Adipocyte (in vitro differentiated cells): ENCODE data around the gene ME3.

Source experiments
- DNase-seq: peaks from one replicate; pipeline ENCODE4 v3.0.0-alpha.2; 2015; ENCODE audit warnings: low read depth
- H3K27me3 ChIP-seq: replicated peaks from 2 replicates; pipeline ENCODE4 v1.7.0; 2013; ENCODE audit warnings: mild to moderate bottlenecking, low read length, moderate library complexity; ENCODE audit not compliant: control insufficient read depth, insufficient read depth
- H3K36me3 ChIP-seq: 2 replicates; pipeline ENCODE4 v1.7.0; 2013; ENCODE audit warnings: low read length, mild to moderate bottlenecking, moderate library complexity; ENCODE audit not compliant: control insufficient read depth, insufficient read depth, severe bottlenecking
- H3K4me1 ChIP-seq: 2 replicates; pipeline ENCODE4 v1.7.0; 2013; ENCODE audit warnings: mild to moderate bottlenecking, low read length, moderate library complexity; ENCODE audit not compliant: control insufficient read depth, insufficient read depth
- H3K4me3 ChIP-seq: 2 replicates; pipeline ENCODE4 v1.7.0; 2013; ENCODE audit warnings: mild to moderate bottlenecking, low read length, moderate library complexity
- H3K9ac ChIP-seq: 2 replicates; pipeline ENCODE4 v1.7.0; 2013; ENCODE audit warnings: mild to moderate bottlenecking, low read length, moderate library complexity
- H3K9me3 ChIP-seq: 2 replicates; pipeline ENCODE4 v1.7.0; 2013; ENCODE audit warnings: mild to moderate bottlenecking, low read length, moderate library complexity; ENCODE audit not compliant: control insufficient read depth

Gene ME3

DNA sequence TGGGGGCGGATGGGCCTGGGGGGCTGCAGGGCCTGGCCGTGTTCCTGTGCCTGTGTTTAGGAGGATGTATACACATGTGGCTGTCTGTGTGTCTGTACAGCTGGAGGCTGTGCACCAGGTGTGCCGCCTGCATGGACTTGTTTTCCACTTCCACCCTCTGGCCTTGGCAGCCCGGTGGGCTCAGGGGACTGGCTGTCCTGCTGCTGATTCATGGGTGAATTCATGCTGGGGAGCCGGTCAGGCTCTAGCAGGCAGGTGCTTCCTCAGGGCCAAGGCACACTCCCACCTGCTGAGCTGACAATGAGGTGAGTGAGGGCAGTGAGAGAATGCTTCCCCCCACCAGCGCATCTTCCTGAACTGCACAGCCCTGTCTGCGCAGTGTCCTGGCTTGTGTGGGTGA, 209.3 kb downstream of the ME3 start:
- no peaks in the 10 kb centered on the region for H3K9me3 ChIP-seq
- H3K4me1 ChIP-seq = peaks cover 28% of the 10 kb centered on the region
- H3K4me3 ChIP-seq = no peak overlapping the region
- H3K36me3 ChIP-seq = peaks cover 13% of the 10 kb centered on the region
- H3K9ac ChIP-seq = no peak overlapping the region
- no peaks in the 10 kb centered on the region for H3K27me3 ChIP-seq
- no peak for DNase-seq

DNA sequence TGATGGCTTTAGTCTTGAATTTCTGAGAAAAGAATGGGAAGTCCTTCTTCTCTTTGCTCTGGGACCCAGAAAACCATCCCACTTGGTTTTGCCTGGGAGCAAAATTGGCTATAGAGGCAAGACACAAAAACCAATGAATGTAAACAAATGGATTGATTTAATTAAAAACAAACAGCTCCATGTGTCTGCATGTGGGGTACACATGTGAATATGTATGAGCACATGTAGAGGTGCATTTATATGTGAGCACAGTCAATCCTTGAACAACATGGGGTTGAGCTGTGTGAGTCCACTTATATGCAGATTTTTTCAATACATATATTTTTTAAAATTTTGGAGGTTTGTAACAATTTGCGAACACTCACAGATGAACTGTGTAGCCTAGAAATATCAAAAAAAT, 210.5 kb downstream of the ME3 start:
- Histone ChIP-seq H3K36me3 (peaks cover 13% of the 10 kb centered on the region), H3K27me3 (no peaks in the 10 kb centered on the region), H3K4me1 (peaks cover 40% of the 10 kb centered on the region), H3K4me3 (no peak overlapping the region), H3K9ac (no peak overlapping the region), H3K9me3 (no peaks in the 10 kb centered on the region)
- no peak for DNase-seq

DNA sequence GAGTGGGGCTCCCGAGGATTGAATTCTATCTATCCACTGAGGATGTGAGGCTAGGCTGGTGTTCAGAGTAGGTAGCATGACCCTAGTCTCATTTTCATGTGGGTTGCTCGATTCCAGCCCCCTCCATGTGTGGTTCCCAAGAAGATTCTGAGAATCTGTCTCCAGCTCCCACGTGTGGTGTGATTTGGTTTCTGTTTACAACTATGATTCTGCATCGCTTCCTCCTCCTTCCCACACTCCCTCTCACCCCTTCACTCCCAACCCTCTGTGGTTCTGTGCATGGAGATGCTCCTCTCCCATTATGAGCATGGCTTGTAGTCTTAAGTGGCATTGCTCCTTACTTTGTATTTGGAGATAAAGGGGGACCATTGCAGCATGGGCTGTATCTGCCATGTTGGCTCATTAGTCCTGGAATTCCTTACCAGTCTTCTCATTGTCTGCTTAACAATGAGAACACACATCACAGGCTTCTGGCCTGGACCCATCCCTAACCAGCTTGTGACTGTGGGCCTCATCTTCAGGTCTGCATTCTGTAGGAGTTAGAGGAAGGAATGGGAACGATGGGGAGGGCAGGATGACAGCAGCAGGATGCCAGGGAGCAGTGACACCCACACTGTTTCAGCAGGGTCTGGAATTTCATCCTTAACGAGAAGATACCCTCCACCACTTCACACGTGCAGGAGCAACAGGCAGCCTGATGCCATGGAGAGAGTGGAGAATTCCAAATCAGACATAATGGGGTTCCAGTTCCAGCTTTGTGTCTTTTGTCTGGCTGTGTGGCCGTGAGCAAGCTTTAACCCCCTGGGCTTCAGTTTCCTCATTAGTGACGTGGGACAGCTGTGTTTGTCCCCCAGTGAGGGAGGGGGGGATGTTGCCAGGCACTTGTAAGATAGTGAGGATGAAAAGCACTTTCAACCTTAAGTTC, 211.7 kb downstream of the ME3 start:
- Histone ChIP-seq H3K4me1 (peaks cover 42% of the 10 kb centered on the region), H3K9ac (peak overlapping the region; percentile 23), H3K27me3 (no peaks in the 10 kb centered on the region), H3K36me3 (peaks cover 13% of the 10 kb centered on the region), H3K4me3 (no peak overlapping the region), H3K9me3 (no peaks in the 10 kb centered on the region)
- no peak for DNase-seq

DNA sequence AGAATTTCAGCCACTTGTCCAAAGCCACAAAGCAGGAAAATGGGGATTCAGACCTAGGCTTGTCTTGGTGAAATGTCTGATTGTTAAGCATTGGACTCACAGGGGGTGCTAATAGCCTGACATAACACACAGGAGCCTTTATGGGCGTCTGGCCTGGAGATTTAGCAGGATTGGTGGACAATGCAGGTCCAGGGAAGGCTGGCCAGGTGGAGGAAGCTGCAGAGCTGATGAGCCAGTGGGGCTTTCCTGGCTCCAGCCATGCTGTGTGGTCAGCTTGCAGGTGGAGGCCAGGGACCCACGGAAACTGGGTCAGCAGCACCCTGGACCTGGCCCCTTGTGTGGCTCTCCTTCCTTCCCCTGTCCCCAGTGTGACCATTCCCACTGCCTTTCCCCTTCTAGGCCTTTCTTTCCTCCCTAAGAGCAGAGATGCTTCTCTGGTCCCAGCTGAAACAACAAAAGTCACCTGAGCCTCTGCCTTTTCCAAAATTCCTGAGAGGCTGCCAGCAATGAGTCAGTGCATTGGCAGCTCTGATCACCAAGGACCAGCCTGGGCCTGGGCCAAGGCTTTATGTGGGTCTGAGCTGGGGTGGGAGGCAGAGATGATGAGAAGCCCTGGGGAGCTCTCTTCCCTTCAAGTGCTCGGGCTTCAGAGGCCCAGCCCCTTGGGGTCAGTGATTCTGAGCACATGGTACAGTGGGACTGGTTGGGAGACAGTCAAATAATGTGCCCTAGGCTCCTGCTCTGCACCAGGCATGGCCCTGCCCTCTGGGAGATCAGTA, 212.5 kb downstream of the ME3 start:
- H3K4me3 ChIP-seq = no peak overlapping the region
- peaks cover 13% of the 10 kb centered on the region for H3K36me3 ChIP-seq
- DNase-seq = peak; percentile 72
- H3K9me3 ChIP-seq = no peaks in the 10 kb centered on the region
- H3K27me3 ChIP-seq = no peaks in the 10 kb centered on the region
- peak overlapping the region; percentile 80 for H3K9ac ChIP-seq
- H3K4me1 ChIP-seq = peaks cover 42% of the 10 kb centered on the region

DNA sequence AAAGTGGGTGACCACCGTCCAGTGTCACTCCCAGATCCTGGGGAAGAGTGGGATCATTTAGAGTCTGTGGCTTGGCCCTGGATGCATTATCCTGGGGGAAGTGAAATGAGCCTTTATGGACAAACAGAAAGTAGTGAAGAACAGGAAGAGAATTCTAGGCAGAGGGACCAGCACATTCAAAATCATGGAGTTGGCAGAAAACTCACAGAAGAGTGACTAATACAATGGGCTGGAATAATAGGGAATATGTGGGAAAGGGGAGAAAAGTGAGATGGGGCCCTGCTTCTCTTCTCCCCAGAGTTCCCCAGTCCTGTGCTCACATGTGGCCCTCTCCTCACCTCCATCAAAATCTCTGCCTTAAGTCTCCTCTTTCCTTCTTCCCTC, 213.4 kb downstream of the ME3 start:
- H3K9ac ChIP-seq = peak overlapping the region; percentile 80
- H3K4me1 ChIP-seq = peaks cover 45% of the 10 kb centered on the region
- no peaks in the 10 kb centered on the region for H3K9me3 ChIP-seq
- H3K27me3 ChIP-seq = no peaks in the 10 kb centered on the region
- H3K36me3 ChIP-seq = peaks cover 9% of the 10 kb centered on the region
- H3K4me3 ChIP-seq = no peak overlapping the region
- no peak for DNase-seq

DNA sequence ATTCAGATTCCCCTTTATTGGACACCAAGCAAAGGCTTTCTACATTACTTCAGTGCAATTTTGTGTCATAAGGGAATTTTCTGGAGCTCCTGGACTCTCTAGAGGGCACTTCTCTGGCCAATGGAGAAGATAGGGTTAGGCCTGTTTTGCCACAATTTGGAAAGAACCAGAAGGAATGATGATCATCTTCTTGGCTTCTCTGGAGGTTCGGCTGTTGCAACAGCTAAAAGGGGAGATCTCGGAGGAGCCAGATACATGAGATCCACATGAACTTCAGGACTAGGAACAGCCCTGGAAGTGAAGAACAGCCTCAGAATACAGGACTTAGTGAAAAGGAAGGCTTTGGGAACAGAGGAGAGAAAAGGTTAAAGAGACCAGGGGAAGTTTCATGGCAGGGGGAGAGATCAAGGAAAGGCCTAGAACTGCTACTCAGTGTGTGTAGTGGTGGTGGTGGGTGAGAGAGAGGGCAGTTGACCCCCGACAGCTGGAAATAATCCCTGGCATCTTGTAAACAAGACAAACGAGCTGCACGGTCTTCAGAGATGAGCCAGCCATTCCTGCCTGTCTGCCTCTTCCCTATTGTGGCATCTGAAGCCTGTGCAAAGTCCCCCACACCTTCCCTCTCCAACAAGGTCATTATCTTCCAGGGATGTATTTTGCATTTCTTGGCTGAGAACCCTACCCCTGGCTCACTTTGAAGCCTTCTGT, 214.0 kb downstream of the ME3 start:
- peak overlapping the region; percentile 80 for H3K9ac ChIP-seq
- peaks cover 9% of the 10 kb centered on the region for H3K36me3 ChIP-seq
- DNase-seq = no peak
- no peak overlapping the region for H3K4me3 ChIP-seq
- peaks cover 48% of the 10 kb centered on the region for H3K4me1 ChIP-seq
- H3K9me3 ChIP-seq = no peaks in the 10 kb centered on the region
- no peaks in the 10 kb centered on the region for H3K27me3 ChIP-seq

DNA sequence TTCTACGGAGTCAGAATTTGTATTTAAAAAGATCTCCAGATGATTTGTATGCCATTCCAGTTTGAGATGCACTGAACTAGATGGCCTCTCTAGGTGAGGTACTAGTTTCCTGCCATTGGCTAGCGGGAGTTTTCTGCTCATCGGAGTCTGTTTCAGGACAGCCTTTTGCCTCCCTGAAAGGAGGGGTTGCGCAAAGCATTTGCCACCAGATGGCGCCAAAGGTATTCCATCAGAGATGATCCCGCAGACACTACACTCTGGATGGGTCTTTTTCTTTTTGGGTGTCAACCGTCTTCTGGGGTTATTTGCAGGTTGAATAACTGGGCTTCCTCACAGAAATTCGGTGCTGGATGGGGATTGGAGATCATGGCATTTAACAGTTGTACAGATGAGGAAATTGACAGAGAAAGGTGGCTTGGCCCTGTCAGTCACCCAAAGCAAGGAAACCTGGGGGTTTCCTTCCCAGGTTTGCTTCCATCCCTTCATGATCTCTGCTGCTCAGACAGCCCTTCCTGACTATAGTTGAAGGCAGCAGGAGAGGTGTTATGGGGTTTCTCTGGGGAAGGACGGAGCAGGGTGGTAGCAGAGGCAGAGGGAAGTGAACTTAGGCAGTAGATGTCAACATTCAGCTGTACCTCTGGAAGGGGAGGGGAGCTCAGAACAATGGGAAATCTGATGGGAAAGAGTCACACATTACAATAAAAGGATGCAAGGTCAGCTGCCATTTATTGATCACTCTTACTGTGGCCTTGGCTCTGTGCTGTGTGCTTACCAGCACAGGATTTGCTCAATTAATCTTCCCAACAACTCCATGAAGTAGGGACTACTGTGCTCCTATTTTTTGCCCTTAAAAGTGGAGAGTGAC, 216.1 kb downstream of the ME3 start:
- Histone ChIP-seq H3K9me3 (no peaks in the 10 kb centered on the region), H3K27me3 (no peaks in the 10 kb centered on the region), H3K9ac (peak overlapping the region; percentile 80), H3K36me3 (no peaks in the 10 kb centered on the region), H3K4me1 (peaks cover 48% of the 10 kb centered on the region), H3K4me3 (no peak overlapping the region)
- DNase-seq = peak; percentile 94

DNA sequence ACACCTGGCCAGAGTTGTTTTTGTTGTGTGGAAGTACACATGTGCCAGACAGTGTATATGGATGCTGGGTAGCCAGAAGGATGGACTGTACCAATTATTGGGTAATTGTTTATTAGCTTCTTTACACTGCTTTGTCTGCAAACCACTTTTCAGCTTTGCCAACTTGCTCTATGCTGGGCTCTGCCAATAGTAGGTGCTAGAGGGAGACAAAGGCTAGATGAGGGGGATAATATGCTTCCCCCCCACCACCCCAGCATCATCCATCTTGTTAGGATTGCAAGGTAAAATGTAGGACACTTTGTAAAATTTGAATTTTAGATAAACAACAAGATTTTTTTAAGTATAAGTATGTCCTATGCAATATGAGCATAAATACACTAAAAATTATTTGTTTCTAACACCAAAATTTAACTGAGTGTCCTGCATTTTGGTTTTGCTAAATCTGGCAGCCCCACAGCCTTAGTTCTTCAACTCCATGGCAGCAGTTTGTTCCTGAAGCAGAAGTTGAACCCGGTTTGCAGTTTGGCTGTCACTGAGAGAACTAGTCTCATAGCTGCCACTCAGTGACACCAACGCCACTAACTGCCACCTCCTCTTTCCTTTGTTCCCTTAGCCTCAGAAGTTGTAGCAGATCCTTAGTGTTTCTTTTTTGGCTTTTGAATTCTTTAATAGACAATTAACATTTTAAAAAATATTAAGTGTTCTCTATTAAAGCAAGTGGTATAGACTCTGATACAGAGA, 219.0 kb downstream of the ME3 start:
- H3K4me1 ChIP-seq = peaks cover 23% of the 10 kb centered on the region
- no peaks in the 10 kb centered on the region for H3K27me3 ChIP-seq
- no peak overlapping the region for H3K4me3 ChIP-seq
- H3K9ac ChIP-seq = no peak overlapping the region
- no peaks in the 10 kb centered on the region for H3K36me3 ChIP-seq
- DNase-seq = no peak
- no peaks in the 10 kb centered on the region for H3K9me3 ChIP-seq

DNA sequence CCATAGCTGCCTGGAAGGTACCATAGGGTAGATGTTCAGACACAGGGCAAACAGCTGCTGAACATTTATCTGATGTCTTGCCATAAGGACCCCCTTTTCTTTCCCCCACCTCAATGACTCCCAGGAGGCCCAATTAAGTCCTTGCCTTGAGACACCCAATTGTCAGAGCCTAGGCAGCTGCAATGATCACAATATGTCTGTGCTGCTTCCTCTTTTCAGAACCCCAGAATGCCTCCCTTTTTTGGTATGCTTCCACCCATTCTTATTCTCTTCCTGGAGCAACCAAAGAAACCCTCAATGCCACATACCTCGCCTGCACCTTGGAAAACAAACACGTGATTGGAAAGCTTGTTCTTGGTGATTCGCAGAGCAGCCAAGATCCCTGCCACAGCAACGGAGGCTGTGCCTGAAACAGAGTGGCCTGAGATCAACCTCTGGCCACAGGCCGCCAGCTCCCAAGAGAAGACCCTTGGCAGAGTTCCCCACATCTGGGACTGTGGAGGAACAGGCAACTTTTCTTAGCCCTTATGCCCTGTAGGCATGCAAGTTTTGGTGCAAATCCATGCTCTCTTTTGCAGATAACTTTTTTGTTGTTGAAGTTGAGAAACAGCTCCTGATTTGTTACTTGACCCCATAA, 222.3 kb downstream of the ME3 start:
- no peak overlapping the region for H3K9ac ChIP-seq
- H3K27me3 ChIP-seq = no peaks in the 10 kb centered on the region
- H3K4me1 ChIP-seq = peaks cover 5% of the 10 kb centered on the region
- DNase-seq = no peak
- H3K36me3 ChIP-seq = peaks cover 21% of the 10 kb centered on the region
- H3K4me3 ChIP-seq = no peak overlapping the region
- H3K9me3 ChIP-seq = no peaks in the 10 kb centered on the region
